Gastroesophageal sphincter (tissue), 3 donors: Measurements from ENCODE around the gene DZANK1.
A peak's percentile ranks its signal among the peaks of the same experiment; 100 is the strongest.

ENCODE experiments used
- CTCF ChIP-seq, 4 experiments: fragments of 200-600 bp in 2 of 4; fragments of 450-650 bp in 2 of 4; sonication (generic) in 1 of 4; IDR thresholded peaks; one replicate each; pipeline ENCODE4 v1.5.1; 2017 to 2019; ENCODE audit warnings: antibody characterized with exemption in 4 of 4, mild to moderate bottlenecking in 2 of 4, moderate library complexity in 2 of 4
- EP300 ChIP-seq: sonication (generic); formaldehyde crosslinking; IDR thresholded peaks from one replicate; pipeline ENCODE4 v1.6.1; 2017; ENCODE audit warnings: antibody characterized with exemption, mild to moderate bottlenecking
- POLR2A ChIP-seq, 2 donors: fragments of 450-650 bp; IDR thresholded peaks; one replicate each; pipeline ENCODE4 v1.6.1; 2017; ENCODE audit warnings: antibody characterized with exemption in 2 of 2, mild to moderate bottlenecking in 2 of 2, moderate library complexity in 1 of 2
- POLR2AphosphoS5 ChIP-seq: sonication (generic); formaldehyde crosslinking; IDR thresholded peaks from one replicate; pipeline ENCODE4 v1.6.1; 2017; ENCODE audit warnings: antibody characterized with exemption

DNA sequence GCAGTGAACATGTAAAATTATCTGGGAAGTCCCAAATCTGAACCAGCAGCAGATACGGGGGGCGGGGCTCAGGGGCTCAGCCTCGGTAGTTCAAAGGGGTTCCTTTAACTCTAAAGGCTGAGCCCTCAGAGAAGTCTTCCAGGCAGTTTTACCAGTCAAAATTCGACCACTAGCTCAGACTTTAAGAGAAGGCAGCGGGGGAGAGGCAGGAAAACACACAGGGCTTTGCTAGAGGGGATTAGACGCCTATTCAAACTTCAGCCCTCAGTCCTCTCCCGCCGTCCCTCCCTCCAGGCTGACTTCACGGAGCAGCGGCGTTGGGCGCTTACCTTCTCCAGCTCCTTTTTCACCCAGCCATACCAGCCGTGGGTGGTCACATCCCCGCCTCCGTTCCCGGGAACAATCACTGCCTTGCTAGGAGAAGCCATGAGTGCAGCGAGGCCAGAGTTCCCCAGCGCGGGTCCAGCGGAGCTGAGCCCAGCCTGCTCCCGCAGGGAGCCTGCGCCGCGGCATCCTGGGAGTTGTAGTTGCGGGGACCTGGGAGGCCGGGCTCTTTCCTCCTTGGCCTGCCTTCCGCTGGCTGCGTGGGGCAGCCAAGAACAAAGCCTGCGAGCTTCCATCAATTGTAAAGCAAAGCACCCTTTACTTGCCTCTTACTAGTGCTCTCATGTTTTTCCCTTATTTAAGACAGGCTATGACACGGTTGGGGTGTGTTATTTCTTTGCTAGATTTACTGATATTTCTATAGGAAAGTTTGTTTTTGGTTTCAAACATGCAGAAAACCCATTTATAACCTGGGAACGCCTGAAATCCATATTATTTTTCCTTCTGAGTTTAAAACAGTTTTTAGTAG, 30.1 kb upstream of the DZANK1 start, which contains the start of gene RBBP9:
- TF ChIP-seq EP300 (no peak), POLR2A (IDR thresholded peaks at IDR 0.05) (no peak), CTCF (IDR thresholded peaks at IDR 0.05) (peak in 1 of 4 experiments; percentile 6), POLR2AphosphoS5 (peak; percentile 39)
